GM12878 (cell line): ENCODE measurements around the gene PHC2. TPM values are rescaled to one million over a fixed set of nuclear protein-coding genes. Genes with fewer than 3 reads are reported as not detected.

Source experiments
- CEBPB ChIP-seq, 2 experiments: fragments of 150-350 bp in 1 of 2; IDR thresholded peaks; 2 replicates each; pipeline ENCODE4 v1.6.1; 2012 to 2014; ENCODE audit warnings: low read depth in 2 of 2, low read length in 2 of 2, borderline replicate concordance in 1 of 2, inconsistent platforms in 1 of 2
- CEBPZ ChIP-seq: fragments of 150-350 bp; IDR thresholded peaks from 2 replicates; pipeline ENCODE4 v1.6.1; 2016; ENCODE audit warnings: low read depth, low read length
- DPF2 ChIP-seq: fragments of 450-650 bp; IDR thresholded peaks from 2 replicates; pipeline ENCODE4 v1.6.1; 2017; ENCODE audit warnings: mild to moderate bottlenecking
- E4F1 ChIP-seq: fragments of 450-650 bp; IDR thresholded peaks from 2 replicates; pipeline ENCODE4 v1.6.1; 2018; ENCODE audit warnings: borderline replicate concordance, mild to moderate bottlenecking; ENCODE audit not compliant: partially characterized antibody
- FOXM1 ChIP-seq: IDR thresholded peaks from 2 replicates; pipeline ENCODE4 v1.6.1; 2012; ENCODE audit warnings: low read depth, mild to moderate bottlenecking, inconsistent platforms, low read length, moderate library complexity
- MLLT1 ChIP-seq: fragments of 450-650 bp; IDR thresholded peaks from 2 replicates; pipeline ENCODE4 v1.6.1; 2016; ENCODE audit warnings: mild to moderate bottlenecking
- MYC ChIP-seq: IDR thresholded peaks from 2 replicates; pipeline ENCODE4 v1.6.1; 2011; ENCODE audit warnings: mild to moderate bottlenecking, low read length, moderate library complexity, inconsistent platforms; ENCODE audit not compliant: insufficient read depth, insufficient replicate concordance, insufficient read length, severe bottlenecking
- NBN ChIP-seq: fragments of 450-650 bp; IDR thresholded peaks from 2 replicates; pipeline ENCODE4 v1.6.1; 2016
- NFYA ChIP-seq: IDR thresholded peaks from 2 replicates; pipeline ENCODE4 v1.6.1; 2011; ENCODE audit warnings: low read depth, mild to moderate bottlenecking, low read length, improper control_type of control experiment, borderline replicate concordance
- NFYB ChIP-seq: IDR thresholded peaks from 2 replicates; pipeline ENCODE4 v1.6.1; 2011; ENCODE audit warnings: low read depth, mild to moderate bottlenecking, low read length, improper control_type of control experiment, moderate library complexity; ENCODE audit not compliant: insufficient read depth
- NR2F1 ChIP-seq: fragments of 450-650 bp; conservative IDR thresholded peaks from 2 replicates; pipeline ENCODE4 v1.6.1; 2017; ENCODE audit warnings: mild to moderate bottlenecking
- POLR2AphosphoS2 ChIP-seq: IDR thresholded peaks from 2 replicates; pipeline ENCODE4 v1.6.1; 2011; ENCODE audit warnings: low read depth, mild to moderate bottlenecking, low read length, improper control_type of control experiment, moderate library complexity
- SP1 ChIP-seq: IDR thresholded peaks from one replicate; pipeline ENCODE4 v1.6.1; 2011; ENCODE audit warnings: low read depth, low read length
- SPI1 ChIP-seq: IDR thresholded peaks from 2 replicates; pipeline ENCODE4 v1.6.1; 2011; ENCODE audit warnings: low read depth, mild to moderate bottlenecking, low read length, moderate library complexity, borderline replicate concordance; ENCODE audit not compliant: insufficient read depth
- SRF ChIP-seq, 2 experiments: IDR thresholded peaks; 2 replicates each; pipeline ENCODE4 v1.6.1; 2011; ENCODE audit warnings: low read depth in 2 of 2, low read length in 2 of 2, mild to moderate bottlenecking in 1 of 2, moderate library complexity in 1 of 2
- STAT1 ChIP-seq: fragments of 450-650 bp; conservative IDR thresholded peaks from 2 replicates; pipeline ENCODE4 v1.6.1; 2014; ENCODE audit warnings: antibody characterized with exemption, mild to moderate bottlenecking
- TARDBP ChIP-seq: IDR thresholded peaks from 2 replicates; pipeline ENCODE4 v1.6.1; 2016; ENCODE audit warnings: borderline replicate concordance
- TBL1XR1 ChIP-seq: IDR thresholded peaks from 2 replicates; pipeline ENCODE4 v1.6.1; 2012; ENCODE audit warnings: low read depth, low read length, improper control_type of control experiment
- polyA plus RNA-seq, 11 experiments: library from polyadenylated mRNA; depleted of rRNA in 4 of 11; unstranded in 6 of 11; stranded (reverse) in 5 of 11; fragments of >200 nt; fragmentation: Nextera tagmentation in 4 of 11; fragmentation: Illumina TruSeq in 1 of 11; extraction: Ambion mirVana in 4 of 11; extraction: Trizol in 1 of 11; gene quantifications; 1 replicate in 1 of 11; 2 replicates in 10 of 11; pipeline versions ENCODE4 v1.2.1 to v1.2.3, GENCODE V29; 2011 to 2016; ENCODE audit warnings: inconsistent platforms in 2 of 11, missing spikeins in 2 of 11, low read depth in 1 of 11
- total RNA-seq, 4 experiments: library from RNA; depleted of rRNA in 3 of 4; stranded (reverse); fragments of >200 nt in 3 of 4; fragmentation: Illumina TruSeq in 1 of 4; extraction: Trizol in 1 of 4; gene quantifications; 2 replicates each; pipeline versions ENCODE4 v1.2.1 to v1.2.3, GENCODE V29; 2013 to 2021

Gene PHC2
- total and polyA plus RNA-seq, 10 of the 15 experiments (the other 5 are each of a cell fraction or from before 2014, with no cell fraction given): 2.0 to 35.9 (median 16.4) TPM

GRCh38 chr1:33472269-33472980 is 41.5 kb upstream of the PHC2 start, which contains the start of gene ZSCAN20 (continued):
- TF ChIP-seq POLR2AphosphoS2 (0 out of 2 replicates have a peak, but pooled peaks have one; percentile 48), E4F1 (peak; percentile 34), TBL1XR1 (peak; percentile 24; the same call in 1 of the 2 replicates), MYC (no peak), MLLT1 (peak; percentile 35; the same call in 1 of the 2 replicates), NFYA (peak; percentile 37), TARDBP (no peak; the same call in 1 of the 2 replicates), CEBPZ (peak; percentile 89), NBN (peak; percentile 86), SP1 (peak; percentile 98), STAT1 (no peak), NFYB (peak; percentile 93), SPI1 (peak; percentile 70; the same call in 1 of the 2 replicates), SRF (IDR thresholded peaks at IDR 0.05; ENCODE audit: low read depth in 2 of 2, low read length in 2 of 2) (0 out of 4 replicates have a peak, but pooled peaks of 1 of the 2 experiments have one; percentile 44), CEBPB (IDR thresholded peaks at IDR 0.05; ENCODE audit: borderline replicate concordance in 1 of 2, low read depth in 2 of 2, low read length in 2 of 2) (no peak), DPF2 (peak; percentile 62; the same call in 1 of the 2 replicates), FOXM1 (no peak), NR2F1 (no peak)
